GM13976 (cell line): ENCODE data around the gene PDIK1L.

Experiments
- DNase-seq: peaks from one replicate; pipeline ENCODE4 v3.0.0; 2012; ENCODE audit warnings: low spot score
- CTCF ChIP-seq: IDR thresholded peaks from 2 replicates; pipeline ENCODE4 v1.5.1; 2012; ENCODE audit warnings: borderline replicate concordance, mild to moderate bottlenecking; ENCODE audit not compliant: insufficient read depth; ENCODE audit errors: extremely low read depth, missing control alignments, control extremely low read depth
- in situ Hi-C: fragments of 300-500 bp; cut with MboI; formaldehyde crosslinking; loops from one replicate; pipeline ENCODE4 v1.12.0; 2022; ENCODE audit warnings: low sequenced_read_pairs, mixed read lengths, inconsistent platforms; ENCODE audit not compliant: unreplicated experiment

Gene PDIK1L

GRCh38 chr1:26169669-26170471, 58.2 kb downstream of the PDIK1L start, which contains the start of gene ZNF593:
Gene ZNF593, plus strand, starts transcription at chr1:26169908. Its CDS starts 76 bp downstream, at chr1:26169984.
- DNase-seq = peak; percentile 100
- in situ Hi-C loops = no loop called here
- TF ChIP-seq CTCF = peak; percentile 97

- in situ Hi-C loops = no loop called here
Measured at GRCh38 chr1:26170472-26170821, 58.8 kb downstream of the PDIK1L start.

GRCh38 chr1:26171084-26172072, 59.8 kb downstream of the PDIK1L start, which contains the start of gene ZNF593OS:
Gene ZNF593OS, minus strand, starts transcription at chr1:26171832. Its CDS starts 171 bp downstream, at chr1:26171661.
- in situ Hi-C loops = no loop called here
- TF ChIP-seq CTCF = no peak
- DNase-seq = peak; percentile 28

More at GRCh38 chr1:26170472-26170821, 58.8 kb downstream of the PDIK1L start:
- DNase-seq = no peak
- TF ChIP-seq CTCF = no peak
